SK-N-SH (cell line): ENCODE data around the gene CEP112. TPM values are rescaled to one million over a fixed set of nuclear protein-coding genes. Genes with fewer than 3 reads are reported as not detected.

Source experiments
- CTCF ChIA-PET: fragments of 300-600, 350-600 bp; formaldehyde crosslinking; extraction: SDS; loops from one replicate; lab custom pipeline; 2021; lab: Yijun Ruan, JAX
- POLR2A ChIA-PET: fragments of 350-600 bp; sonication (Branson Sonifier 250); formaldehyde crosslinking; extraction: SDS; loops from one replicate; lab custom pipeline; 2020; ENCODE audit warnings: antibody characterized with exemption, inconsistent platforms; lab: Yijun Ruan, JAX
- DNase-seq: peaks from one replicate; pipeline ENCODE4 v3.0.0; 2012
- H2AFZ ChIP-seq: fragments of 200-600 bp; sonication (generic); 2 replicates; pipeline ENCODE4 v1.8.1; 2016; ENCODE audit warnings: antibody characterized with exemption, mild to moderate bottlenecking, low read depth
- H3F3A ChIP-seq: fragments of 200-600 bp; sonication (generic); replicated peaks from 2 replicates; pipeline ENCODE3; 2016; ENCODE audit warnings: antibody characterized with exemption, mild to moderate bottlenecking; ENCODE audit not compliant: insufficient read depth
- H3K27ac ChIP-seq, 2 experiments: fragments of 200-500 bp in 1 of 2; fragments of 200-600 bp in 1 of 2; sonication (Bioruptor generic) in 1 of 2; sonication (generic), shearing (Covaris generic) in 1 of 2; 2 replicates each; pipeline versions ENCODE4 v1.5.1 to v1.6.1; 2014 to 2016; ENCODE audit warnings: low read depth in 2 of 2, inconsistent platforms in 1 of 2, low read length in 1 of 2, mild to moderate bottlenecking in 1 of 2, mixed read lengths in 1 of 2
- H3K27me3 ChIP-seq: fragments of 200-600 bp; sonication (generic), shearing (Covaris generic); 2 replicates; pipeline ENCODE4 v1.6.1; 2016; ENCODE audit warnings: mixed run types; ENCODE audit not compliant: insufficient read depth
- H3K36me3 ChIP-seq, 2 experiments: fragments of 200-500 bp in 1 of 2; fragments of 200-600 bp in 1 of 2; sonication (Bioruptor generic) in 1 of 2; sonication (generic) in 1 of 2; replicated peaks in 1 of 2; 2 replicates each; pipeline versions ENCODE3 to v1.5.1; 2014 to 2016; ENCODE audit warnings: low read length in 1 of 2, mild to moderate bottlenecking in 1 of 2; ENCODE audit not compliant: insufficient read depth in 2 of 2, control insufficient read depth in 1 of 2
- H3K4me1 ChIP-seq, 2 experiments: fragments of 200-500 bp in 1 of 2; fragments of 200-600 bp in 1 of 2; sonication (Bioruptor generic) in 1 of 2; sonication (generic), shearing (Covaris generic) in 1 of 2; 2 replicates each; pipeline versions ENCODE4 v1.5.1 to v1.6.1; 2014 to 2016; ENCODE audit warnings: low read depth in 1 of 2, low read length in 1 of 2, mixed run types in 1 of 2; ENCODE audit not compliant: insufficient read depth in 2 of 2, control insufficient read depth in 1 of 2
- H3K4me2 ChIP-seq: fragments of 200-600 bp; sonication (generic), shearing (Covaris generic); 2 replicates; pipeline ENCODE4 v1.6.1; 2017; ENCODE audit warnings: mixed run types
- H3K4me3 ChIP-seq, 2 experiments: fragments of 200-500 bp in 1 of 2; fragments of 200-600 bp in 1 of 2; sonication (Bioruptor generic) in 1 of 2; sonication (generic), shearing (Covaris generic) in 1 of 2; 2 replicates each; pipeline versions ENCODE4 v1.5.1 to v1.8.1; 2014 to 2016; ENCODE audit warnings: low read depth in 2 of 2, inconsistent platforms in 1 of 2, low read length in 1 of 2, mild to moderate bottlenecking in 1 of 2, mixed read lengths in 1 of 2, moderate library complexity in 1 of 2
- H3K79me2 ChIP-seq: fragments of 200-600 bp; sonication (generic); 2 replicates; pipeline ENCODE4 v1.8.1; 2017; ENCODE audit warnings: mild to moderate bottlenecking; ENCODE audit not compliant: insufficient read depth
- H3K9ac ChIP-seq: fragments of 200-600 bp; sonication (generic); 2 replicates; pipeline ENCODE4 v1.6.1; 2017; ENCODE audit warnings: mixed run types
- H3K9me2 ChIP-seq: fragments of 200-600 bp; sonication (generic); 2 replicates; pipeline ENCODE4 v1.6.1; 2017; ENCODE audit warnings: mixed run types
- H3K9me3 ChIP-seq: fragments of 200-600 bp; sonication (generic); 2 replicates; pipeline ENCODE4 v1.6.1; 2017; ENCODE audit warnings: mixed run types, mild to moderate bottlenecking, moderate library complexity
- H4K20me1 ChIP-seq: fragments of 200-600 bp; sonication (generic); 2 replicates; pipeline ENCODE4 v1.6.1; 2017; ENCODE audit warnings: mild to moderate bottlenecking, mixed run types; ENCODE audit not compliant: insufficient read depth
- EP300 ChIP-seq, 2 experiments: IDR thresholded peaks; 2 replicates each; pipeline versions ENCODE4 v1.4.0 to v1.6.1; 2012; ENCODE audit warnings: borderline replicate concordance in 1 of 2, low read depth in 1 of 2, low read length in 1 of 2
- FOSL2 ChIP-seq: IDR thresholded peaks from 2 replicates; pipeline ENCODE4 v1.4.0; 2012; ENCODE audit warnings: low read depth, mild to moderate bottlenecking, moderate library complexity, borderline replicate concordance
- FOXM1 ChIP-seq: IDR thresholded peaks from 2 replicates; pipeline ENCODE4 v1.4.0; 2012; ENCODE audit warnings: low read depth, mild to moderate bottlenecking
- GATA2 ChIP-seq: sonication (generic); formaldehyde crosslinking; IDR thresholded peaks from 2 replicates; pipeline ENCODE4 v1.5.0; 2020; ENCODE audit warnings: mild to moderate bottlenecking, missing genetic modification reagents
- MEF2A ChIP-seq: IDR thresholded peaks from 2 replicates; pipeline ENCODE4 v1.4.0; 2012; ENCODE audit warnings: low read depth, borderline replicate concordance
- NFIC ChIP-seq: IDR thresholded peaks from 2 replicates; pipeline ENCODE4 v1.4.0; 2012; ENCODE audit warnings: borderline replicate concordance
- RFX5 ChIP-seq: IDR thresholded peaks from 2 replicates; pipeline ENCODE4 v1.6.1; 2012; ENCODE audit warnings: mild to moderate bottlenecking, improper control_type of control experiment, low read length
- TAF1 ChIP-seq: IDR thresholded peaks from 2 replicates; pipeline ENCODE4 v1.6.1; 2012; ENCODE audit warnings: low read depth, mild to moderate bottlenecking, low read length, moderate library complexity, borderline replicate concordance
- TEAD4 ChIP-seq: IDR thresholded peaks from 2 replicates; pipeline ENCODE4 v1.4.0; 2012; ENCODE audit warnings: mild to moderate bottlenecking, borderline replicate concordance; ENCODE audit not compliant: insufficient read depth
- WGBS: methylation state at CpG from one replicate; pipeline ENCODE4 v1.1.6; 2017; ENCODE audit warnings: low lambda C conversion rate; 5-methylcytosine and 5-hydroxymethylcytosine counted together
- polyA plus RNA-seq, 3 experiments: library from polyadenylated mRNA; depleted of rRNA; stranded (reverse); fragments of >200 nt; gene quantifications; 2 replicates each; pipeline ENCODE4 v1.2.3, GENCODE V29; 2012
- TF ChIP-seq, protein P1 (sequence below): fragments of 150-350 bp; IDR thresholded peaks from 2 replicates; pipeline ENCODE4 v1.6.1; 2017; ENCODE audit warnings: antibody characterized with exemption, low read length, low read depth, borderline replicate concordance
- TF ChIP-seq, protein P2 (sequence below): IDR thresholded peaks from 2 replicates; pipeline ENCODE4 v1.6.1; 2012; ENCODE audit warnings: mild to moderate bottlenecking, low read depth, low read length, moderate library complexity
- TF ChIP-seq, protein P3 (sequence below): fragments of 150-350 bp; IDR thresholded peaks from 2 replicates; pipeline ENCODE4 v1.6.1; 2016; ENCODE audit warnings: mild to moderate bottlenecking, low read depth, low read length
- TF ChIP-seq, protein P4 (sequence below): IDR thresholded peaks from 2 replicates; pipeline ENCODE4 v1.4.0; 2012; ENCODE audit warnings: low read depth
- TF ChIP-seq, protein P5 (sequence below): fragments of 200-600 bp; sonication (generic); IDR thresholded peaks from 2 replicates; pipeline ENCODE4 v1.6.1; 2017; ENCODE audit warnings: antibody characterized with exemption, mild to moderate bottlenecking, moderate library complexity

The CEP112 gene
- polyA plus RNA-seq, 1 of the 3 experiments (the other 2 are of a cell fraction), result 7.9 TPM

DNA sequence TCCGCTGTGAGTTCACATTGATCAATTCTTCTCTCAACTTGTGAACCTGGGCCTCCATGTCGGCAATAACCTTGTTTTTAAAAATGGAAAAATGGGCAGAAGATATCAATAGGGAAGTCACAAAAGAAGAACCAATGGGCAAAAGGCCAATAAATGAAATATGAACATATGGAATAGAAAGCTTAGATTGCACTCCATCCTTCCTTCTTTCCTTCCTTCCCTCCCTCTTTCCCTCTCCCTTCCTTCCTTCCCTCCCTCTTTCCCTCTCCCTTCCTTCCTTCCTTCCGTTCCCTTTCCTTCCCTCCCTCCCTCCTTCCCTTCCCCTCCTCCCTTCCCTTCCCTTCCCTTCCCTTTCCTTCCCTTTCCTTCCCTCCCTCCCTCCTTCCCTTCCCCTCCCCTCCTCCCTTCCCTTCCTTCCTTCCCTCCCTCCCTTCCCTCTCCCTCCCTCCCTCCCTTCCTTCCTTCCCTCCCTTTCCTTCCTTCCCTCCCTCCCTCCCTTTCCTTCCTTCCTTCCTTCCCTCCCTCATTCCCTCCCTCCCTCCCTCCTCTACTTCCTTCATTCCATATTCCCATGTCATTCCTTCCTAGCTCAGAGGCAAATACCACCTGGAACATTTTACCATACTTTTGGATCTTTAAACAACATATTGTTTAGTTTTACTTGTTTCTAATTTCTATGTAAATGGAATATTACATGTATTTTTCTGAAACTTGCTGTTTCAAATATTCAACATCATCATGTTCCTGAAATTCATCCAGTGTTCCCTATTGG, 339.8 kb downstream of the CEP112 start:
- ChIA-PET CTCF (no interaction called here), POLR2A (no interaction called here)
- H4K20me1 ChIP-seq, result no peaks in the 10 kb centered on the region
- H3K4me1 ChIP-seq, result no peaks in the 10 kb centered on the region
- H3K9me3 ChIP-seq, result no peaks in the 10 kb centered on the region
- no peak overlapping the region for H3K27ac ChIP-seq
- TF ChIP-seq GATA2 (CRISPR knock-in tag), result no peak
- TF ChIP-seq, protein P1, sequence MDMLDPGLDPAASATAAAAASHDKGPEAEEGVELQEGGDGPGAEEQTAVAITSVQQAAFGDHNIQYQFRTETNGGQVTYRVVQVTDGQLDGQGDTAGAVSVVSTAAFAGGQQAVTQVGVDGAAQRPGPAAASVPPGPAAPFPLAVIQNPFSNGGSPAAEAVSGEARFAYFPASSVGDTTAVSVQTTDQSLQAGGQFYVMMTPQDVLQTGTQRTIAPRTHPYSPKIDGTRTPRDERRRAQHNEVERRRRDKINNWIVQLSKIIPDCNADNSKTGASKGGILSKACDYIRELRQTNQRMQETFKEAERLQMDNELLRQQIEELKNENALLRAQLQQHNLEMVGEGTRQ, result no peak
- no peak for TF ChIP-seq MEF2A
- no peak for TF ChIP-seq NFIC
- TF ChIP-seq TEAD4, result no peak
- TF ChIP-seq, protein P2, sequence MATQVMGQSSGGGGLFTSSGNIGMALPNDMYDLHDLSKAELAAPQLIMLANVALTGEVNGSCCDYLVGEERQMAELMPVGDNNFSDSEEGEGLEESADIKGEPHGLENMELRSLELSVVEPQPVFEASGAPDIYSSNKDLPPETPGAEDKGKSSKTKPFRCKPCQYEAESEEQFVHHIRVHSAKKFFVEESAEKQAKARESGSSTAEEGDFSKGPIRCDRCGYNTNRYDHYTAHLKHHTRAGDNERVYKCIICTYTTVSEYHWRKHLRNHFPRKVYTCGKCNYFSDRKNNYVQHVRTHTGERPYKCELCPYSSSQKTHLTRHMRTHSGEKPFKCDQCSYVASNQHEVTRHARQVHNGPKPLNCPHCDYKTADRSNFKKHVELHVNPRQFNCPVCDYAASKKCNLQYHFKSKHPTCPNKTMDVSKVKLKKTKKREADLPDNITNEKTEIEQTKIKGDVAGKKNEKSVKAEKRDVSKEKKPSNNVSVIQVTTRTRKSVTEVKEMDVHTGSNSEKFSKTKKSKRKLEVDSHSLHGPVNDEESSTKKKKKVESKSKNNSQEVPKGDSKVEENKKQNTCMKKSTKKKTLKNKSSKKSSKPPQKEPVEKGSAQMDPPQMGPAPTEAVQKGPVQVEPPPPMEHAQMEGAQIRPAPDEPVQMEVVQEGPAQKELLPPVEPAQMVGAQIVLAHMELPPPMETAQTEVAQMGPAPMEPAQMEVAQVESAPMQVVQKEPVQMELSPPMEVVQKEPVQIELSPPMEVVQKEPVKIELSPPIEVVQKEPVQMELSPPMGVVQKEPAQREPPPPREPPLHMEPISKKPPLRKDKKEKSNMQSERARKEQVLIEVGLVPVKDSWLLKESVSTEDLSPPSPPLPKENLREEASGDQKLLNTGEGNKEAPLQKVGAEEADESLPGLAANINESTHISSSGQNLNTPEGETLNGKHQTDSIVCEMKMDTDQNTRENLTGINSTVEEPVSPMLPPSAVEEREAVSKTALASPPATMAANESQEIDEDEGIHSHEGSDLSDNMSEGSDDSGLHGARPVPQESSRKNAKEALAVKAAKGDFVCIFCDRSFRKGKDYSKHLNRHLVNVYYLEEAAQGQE, result no peak
- TF ChIP-seq TAF1, result no peak
- TF ChIP-seq FOSL2, result no peak
- TF ChIP-seq RFX5, result no peak
- TF ChIP-seq, protein P3, sequence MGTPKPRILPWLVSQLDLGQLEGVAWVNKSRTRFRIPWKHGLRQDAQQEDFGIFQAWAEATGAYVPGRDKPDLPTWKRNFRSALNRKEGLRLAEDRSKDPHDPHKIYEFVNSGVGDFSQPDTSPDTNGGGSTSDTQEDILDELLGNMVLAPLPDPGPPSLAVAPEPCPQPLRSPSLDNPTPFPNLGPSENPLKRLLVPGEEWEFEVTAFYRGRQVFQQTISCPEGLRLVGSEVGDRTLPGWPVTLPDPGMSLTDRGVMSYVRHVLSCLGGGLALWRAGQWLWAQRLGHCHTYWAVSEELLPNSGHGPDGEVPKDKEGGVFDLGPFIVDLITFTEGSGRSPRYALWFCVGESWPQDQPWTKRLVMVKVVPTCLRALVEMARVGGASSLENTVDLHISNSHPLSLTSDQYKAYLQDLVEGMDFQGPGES, result no peak
- no peak overlapping the region for H3K4me3 ChIP-seq
- H3K4me2 ChIP-seq, result no peak overlapping the region
- peaks cover 0 to 7% of the 10 kb centered on the region in 2 experiments for H3K36me3 ChIP-seq
- H3K79me2 ChIP-seq, result no peaks in the 10 kb centered on the region
- no peak overlapping the region for H3K9ac ChIP-seq
- H3F3A ChIP-seq, result no peaks in the 10 kb centered on the region
- H3K9me2 ChIP-seq, result no peaks in the 10 kb centered on the region
- WGBS, result 98% methylated on average over 2 of the region's 3 CpGs
- H3K27me3 ChIP-seq, result no peaks in the 10 kb centered on the region
- H2AFZ ChIP-seq, result no peak overlapping the region
- DNase-seq, result no peak

DNA sequence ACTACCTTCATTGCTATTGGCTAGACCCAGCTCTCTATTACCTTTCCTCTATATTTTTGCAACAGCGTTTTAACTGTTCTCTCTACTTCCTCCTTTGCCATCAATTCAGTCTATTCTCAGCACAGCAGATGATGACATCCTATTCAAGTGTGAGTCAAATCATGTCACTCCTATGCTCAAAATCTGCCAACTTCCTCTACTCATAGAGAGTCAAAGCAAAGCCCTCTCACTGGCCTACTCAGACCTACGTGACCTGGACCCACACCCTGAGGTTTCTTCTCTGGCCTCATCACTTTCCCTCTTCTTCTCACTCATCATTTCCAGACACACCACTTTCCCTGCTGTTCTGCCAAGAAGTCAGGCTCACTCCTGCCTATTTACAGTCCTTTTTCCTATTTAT, 341.4 kb downstream of the CEP112 start:
- Histone ChIP-seq H4K20me1 (no peaks in the 10 kb centered on the region), H3K4me2 (no peak overlapping the region), H3K79me2 (no peaks in the 10 kb centered on the region), H3K27ac (no peak overlapping the region), H3K9ac (no peak overlapping the region), H3K36me3 (peaks cover 0 to 7% of the 10 kb centered on the region in 2 experiments), H3K4me1 (no peaks in the 10 kb centered on the region), H3F3A (no peaks in the 10 kb centered on the region), H3K27me3 (no peaks in the 10 kb centered on the region), H3K9me3 (no peaks in the 10 kb centered on the region), H2AFZ (no peak overlapping the region), H3K4me3 (no peak overlapping the region), H3K9me2 (no peaks in the 10 kb centered on the region)
- ChIA-PET POLR2A (no interaction called here), CTCF (no interaction called here)
- WGBS, result 88% methylated on average over 2 of the region's 2 CpGs
- no peak for DNase-seq
- TF ChIP-seq FOXM1, result no peak
- TF ChIP-seq TAF1, result no peak
- TF ChIP-seq TEAD4, result no peak
- no peak for TF ChIP-seq GATA2 (CRISPR knock-in tag)
- TF ChIP-seq EP300 (IDR thresholded peaks at IDR 0.05; ENCODE audit: borderline replicate concordance in 1 of 2, low read depth in 1 of 2, low read length in 1 of 2), result no peak
- TF ChIP-seq, protein P1, result no peak
- TF ChIP-seq, protein P3, result no peak
- TF ChIP-seq, protein P4, sequence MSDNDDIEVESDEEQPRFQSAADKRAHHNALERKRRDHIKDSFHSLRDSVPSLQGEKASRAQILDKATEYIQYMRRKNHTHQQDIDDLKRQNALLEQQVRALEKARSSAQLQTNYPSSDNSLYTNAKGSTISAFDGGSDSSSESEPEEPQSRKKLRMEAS, result no peak
- TF ChIP-seq, protein P5, sequence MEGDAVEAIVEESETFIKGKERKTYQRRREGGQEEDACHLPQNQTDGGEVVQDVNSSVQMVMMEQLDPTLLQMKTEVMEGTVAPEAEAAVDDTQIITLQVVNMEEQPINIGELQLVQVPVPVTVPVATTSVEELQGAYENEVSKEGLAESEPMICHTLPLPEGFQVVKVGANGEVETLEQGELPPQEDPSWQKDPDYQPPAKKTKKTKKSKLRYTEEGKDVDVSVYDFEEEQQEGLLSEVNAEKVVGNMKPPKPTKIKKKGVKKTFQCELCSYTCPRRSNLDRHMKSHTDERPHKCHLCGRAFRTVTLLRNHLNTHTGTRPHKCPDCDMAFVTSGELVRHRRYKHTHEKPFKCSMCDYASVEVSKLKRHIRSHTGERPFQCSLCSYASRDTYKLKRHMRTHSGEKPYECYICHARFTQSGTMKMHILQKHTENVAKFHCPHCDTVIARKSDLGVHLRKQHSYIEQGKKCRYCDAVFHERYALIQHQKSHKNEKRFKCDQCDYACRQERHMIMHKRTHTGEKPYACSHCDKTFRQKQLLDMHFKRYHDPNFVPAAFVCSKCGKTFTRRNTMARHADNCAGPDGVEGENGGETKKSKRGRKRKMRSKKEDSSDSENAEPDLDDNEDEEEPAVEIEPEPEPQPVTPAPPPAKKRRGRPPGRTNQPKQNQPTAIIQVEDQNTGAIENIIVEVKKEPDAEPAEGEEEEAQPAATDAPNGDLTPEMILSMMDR, result no peak
- no peak for TF ChIP-seq NFIC
